GM23338 (cell line): ENCODE results near the gene DPF3. TPM values are rescaled to one million over a fixed set of nuclear protein-coding genes. Genes with fewer than 3 reads are reported as not detected.
A peak's percentile ranks its signal among the peaks of the same experiment; 100 is the strongest.

Source experiments
- ATAC-seq: fragments of 200-7000 bp; cut with Tn5 transposase; 3 replicates; pipeline ENCODE4 v1.9.1; 2020
- DNase-seq: peaks from one replicate; pipeline ENCODE4 v3.0.0-alpha.2; 2015; ENCODE audit warnings: low spot score
- H2AFZ ChIP-seq: fragments of 200-600 bp; sonication (generic); 2 replicates; pipeline ENCODE4 v1.8.0; 2016; ENCODE audit warnings: antibody characterized with exemption, mild to moderate bottlenecking, moderate library complexity
- H3F3A ChIP-seq: fragments of 200-600 bp; sonication (generic); replicated peaks from 2 replicates; pipeline ENCODE4 v1.8.0; 2017; ENCODE audit warnings: antibody characterized with exemption, mixed run types, low read depth
- H3K27ac ChIP-seq: fragments of 200-600 bp; sonication (generic); 2 replicates; pipeline ENCODE4 v1.6.1; 2016; ENCODE audit warnings: low read depth
- H3K27me3 ChIP-seq: fragments of 200-600 bp; sonication (generic); 2 replicates; pipeline ENCODE4 v1.8.0; 2016; ENCODE audit warnings: mild to moderate bottlenecking, mixed run types, moderate library complexity; ENCODE audit not compliant: insufficient read depth
- H3K36me3 ChIP-seq: fragments of 200-600 bp; sonication (generic); 2 replicates; pipeline ENCODE4 v1.8.0; 2016; ENCODE audit warnings: mild to moderate bottlenecking; ENCODE audit not compliant: insufficient read depth
- H3K4me1 ChIP-seq: fragments of 200-600 bp; sonication (generic); 2 replicates; pipeline ENCODE4 v1.8.0; 2016; ENCODE audit warnings: mild to moderate bottlenecking, moderate library complexity; ENCODE audit not compliant: insufficient read depth
- H3K4me2 ChIP-seq: fragments of 200-600 bp; sonication (generic); 2 replicates; pipeline ENCODE4 v1.7.1; 2017; ENCODE audit warnings: mixed run types
- H3K4me3 ChIP-seq: fragments of 200-600 bp; sonication (generic); 2 replicates; pipeline ENCODE4 v1.6.1; 2016; ENCODE audit warnings: mixed run types
- H3K79me2 ChIP-seq: fragments of 200-600 bp; sonication (generic); replicated peaks from 2 replicates; pipeline ENCODE4 v1.8.0; 2017; ENCODE audit warnings: mild to moderate bottlenecking; ENCODE audit not compliant: insufficient read depth
- H3K9me2 ChIP-seq: fragments of 200-600 bp; sonication (generic); 2 replicates; pipeline ENCODE4 v1.8.0; 2017; ENCODE audit not compliant: insufficient read depth
- H4K20me1 ChIP-seq: fragments of 200-600 bp; sonication (generic); replicated peaks from 2 replicates; pipeline ENCODE4 v1.8.0; 2017; ENCODE audit warnings: mild to moderate bottlenecking; ENCODE audit not compliant: insufficient read depth
- H3K27ac Mint-ChIP-seq: 2 replicates; pipeline ENCODE4 v1.8.0; 2020; ENCODE audit warnings: inconsistent platforms, mild to moderate bottlenecking, moderate library complexity, mixed read lengths
- H3K27me3 Mint-ChIP-seq: 3 replicates; pipeline ENCODE4 v1.8.0; 2022; ENCODE audit warnings: low read depth, mild to moderate bottlenecking, moderate library complexity, mixed read lengths, inconsistent platforms; ENCODE audit not compliant: insufficient read depth, poor library complexity
- H3K36me3 Mint-ChIP-seq: 3 replicates; pipeline ENCODE4 v1.8.0; 2021; ENCODE audit warnings: low read depth, mild to moderate bottlenecking, inconsistent platforms, moderate library complexity, mixed read lengths
- H3K4me1 Mint-ChIP-seq: 3 replicates; pipeline ENCODE4 v1.8.0; 2020; ENCODE audit warnings: mild to moderate bottlenecking, inconsistent platforms, mixed read lengths
- H3K4me3 Mint-ChIP-seq: 3 replicates; pipeline ENCODE4 v1.8.0; 2021; ENCODE audit warnings: moderate library complexity, mild to moderate bottlenecking, inconsistent platforms, mixed read lengths
- H3K9me3 Mint-ChIP-seq: 3 replicates; pipeline ENCODE4 v1.8.0; 2020; ENCODE audit warnings: moderate library complexity, mild to moderate bottlenecking, inconsistent platforms, mixed read lengths
- EZH2 ChIP-seq: fragments of 200-600 bp; sonication (generic); IDR thresholded peaks from one replicate; pipeline ENCODE4 v1.8.0; 2017; ENCODE audit warnings: antibody characterized with exemption, mild to moderate bottlenecking, low read depth; ENCODE audit not compliant: unreplicated experiment
- NANOG ChIP-seq: IDR thresholded peaks from 2 replicates; pipeline ENCODE4 v1.6.1; 2016; ENCODE audit warnings: antibody characterized with exemption, borderline replicate concordance
- POLR2AphosphoS5 ChIP-seq: IDR thresholded peaks from 2 replicates; pipeline ENCODE4 v1.6.1; 2016; ENCODE audit warnings: antibody characterized with exemption, low read depth
- STAT1 ChIP-seq: IDR thresholded peaks from one replicate; pipeline ENCODE4 v1.6.1; 2016; ENCODE audit warnings: antibody characterized with exemption; ENCODE audit not compliant: unreplicated experiment
- ZNF114 ChIP-seq: fragments of 250-450 bp; sonication (Bioruptor Pico); IDR thresholded peaks from 2 replicates; pipeline ENCODE4 v1.5.0; 2020; ENCODE audit warnings: mild to moderate bottlenecking, moderate library complexity
- ZNF331 ChIP-seq: fragments of 250-450 bp; sonication (Bioruptor Pico); IDR thresholded peaks from 2 replicates; pipeline ENCODE4 v1.5.0; 2020; ENCODE audit warnings: low read depth, mild to moderate bottlenecking, moderate library complexity
- ZNF462 ChIP-seq: fragments of 250-450 bp; sonication (Bioruptor Pico); IDR thresholded peaks from 2 replicates; pipeline ENCODE4 v1.5.0; 2020; ENCODE audit warnings: mild to moderate bottlenecking, moderate library complexity
- polyA plus RNA-seq: library from polyadenylated mRNA; unstranded; fragments of >200 nt; fragmentation: Nextera tagmentation; extraction: Ambion mirVana; gene quantifications from 2 replicates; pipeline ENCODE4 v1.2.1, GENCODE V29; 2016
- total RNA-seq: library from RNA; depleted of rRNA; stranded (reverse); fragments of >200 nt; shearing (Covaris generic); gene quantifications from 2 replicates; pipeline ENCODE4 v1.2.3, GENCODE V29; 2014
- TF ChIP-seq, protein P1 (sequence below): IDR thresholded peaks from one replicate; pipeline ENCODE4 v1.6.1; 2018; ENCODE audit warnings: antibody characterized with exemption; ENCODE audit not compliant: unreplicated experiment

DPF3 gene
- total and polyA plus RNA-seq, 2 experiments from 2014 or later: 0.18 to 1.0 TPM

- TF ChIP-seq ZNF462 (CRISPR knock-in tag): no peak
- TF ChIP-seq STAT1: no peak
These were observed 60.7 kb downstream of the DPF3 start (continued) for GRCh38 chr14:72833174-72833573.

DNA sequence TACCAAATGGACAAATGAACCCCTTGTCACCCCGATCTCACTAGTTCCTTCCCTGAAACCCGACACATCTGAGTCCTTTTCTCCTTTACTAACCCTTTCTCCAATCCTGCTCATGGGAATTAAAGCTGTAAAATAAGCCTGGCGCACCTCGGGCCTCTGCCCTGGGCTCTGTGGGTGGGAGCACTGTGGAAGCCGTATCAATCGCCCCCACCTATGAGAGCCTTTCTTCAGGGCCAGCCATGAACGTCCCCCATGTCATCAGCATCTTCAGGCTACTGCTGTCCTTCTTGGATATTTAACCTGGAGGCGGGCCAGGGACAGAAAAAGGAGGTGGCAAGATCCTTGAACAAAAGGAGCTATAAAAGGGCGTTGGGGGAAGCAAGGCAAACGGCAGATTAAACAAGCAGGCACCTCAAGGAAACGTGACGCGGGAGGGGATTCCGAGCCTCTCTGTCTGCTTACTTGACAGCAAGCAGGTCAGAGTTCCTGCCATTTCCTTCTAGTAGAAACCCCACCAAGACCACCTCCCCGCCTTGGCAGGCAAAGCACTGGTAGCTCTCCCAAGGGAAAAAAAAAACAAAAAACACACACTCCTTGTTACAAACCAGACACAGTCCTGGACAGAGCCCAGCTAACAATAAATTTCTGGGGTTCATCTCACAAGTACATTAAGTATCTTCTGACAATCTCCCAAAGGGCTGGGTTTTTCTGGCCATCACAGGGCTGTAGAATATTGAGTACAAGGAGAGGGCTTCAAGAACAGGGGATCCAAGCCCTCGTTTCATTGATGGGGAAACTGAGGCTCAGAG, 62.9 kb downstream of the DPF3 start:
- no peaks in the 10 kb centered on the region for H4K20me1 ChIP-seq
- no peak overlapping the region; the same call in 1 of the 2 replicates for H3K27ac Mint-ChIP-seq
- no peaks in the 10 kb centered on the region for H3K79me2 ChIP-seq
- H3K4me2 ChIP-seq: no peak overlapping the region
- no peak overlapping the region for H3K4me3 ChIP-seq
- no peak overlapping the region for H3K27ac ChIP-seq
- no peak overlapping the region; the same call in 2 of the 3 replicates for H3K4me3 Mint-ChIP-seq
- H3K36me3 ChIP-seq: no peaks in the 10 kb centered on the region
- no peaks in the 10 kb centered on the region for H3K36me3 Mint-ChIP-seq
- no peaks in the 10 kb centered on the region for H3K27me3 ChIP-seq
- 0 out of 2 replicates have a peak, but pooled peaks cover 6% of the 10 kb centered on the region for H3K9me2 ChIP-seq
- H2AFZ ChIP-seq: peak overlapping the region; percentile 88
- H3F3A ChIP-seq: no peaks in the 10 kb centered on the region
- peaks cover 6% of the 10 kb centered on the region; the same call in 1 of the 2 replicates for H3K4me1 ChIP-seq
- H3K9me3 Mint-ChIP-seq: no peaks in the 10 kb centered on the region
- peaks cover 12% of the 10 kb centered on the region for H3K4me1 Mint-ChIP-seq
- ATAC-seq (peak; percentile 71), DNase-seq (peak; percentile 58)
- peaks cover 8% of the 10 kb centered on the region for H3K27me3 Mint-ChIP-seq
- TF ChIP-seq EZH2 (no peak), ZNF331 (CRISPR knock-in tag) (no peak), POLR2AphosphoS5 (no peak), ZNF114 (no peak), NANOG (no peak)
- TF ChIP-seq, protein P1, sequence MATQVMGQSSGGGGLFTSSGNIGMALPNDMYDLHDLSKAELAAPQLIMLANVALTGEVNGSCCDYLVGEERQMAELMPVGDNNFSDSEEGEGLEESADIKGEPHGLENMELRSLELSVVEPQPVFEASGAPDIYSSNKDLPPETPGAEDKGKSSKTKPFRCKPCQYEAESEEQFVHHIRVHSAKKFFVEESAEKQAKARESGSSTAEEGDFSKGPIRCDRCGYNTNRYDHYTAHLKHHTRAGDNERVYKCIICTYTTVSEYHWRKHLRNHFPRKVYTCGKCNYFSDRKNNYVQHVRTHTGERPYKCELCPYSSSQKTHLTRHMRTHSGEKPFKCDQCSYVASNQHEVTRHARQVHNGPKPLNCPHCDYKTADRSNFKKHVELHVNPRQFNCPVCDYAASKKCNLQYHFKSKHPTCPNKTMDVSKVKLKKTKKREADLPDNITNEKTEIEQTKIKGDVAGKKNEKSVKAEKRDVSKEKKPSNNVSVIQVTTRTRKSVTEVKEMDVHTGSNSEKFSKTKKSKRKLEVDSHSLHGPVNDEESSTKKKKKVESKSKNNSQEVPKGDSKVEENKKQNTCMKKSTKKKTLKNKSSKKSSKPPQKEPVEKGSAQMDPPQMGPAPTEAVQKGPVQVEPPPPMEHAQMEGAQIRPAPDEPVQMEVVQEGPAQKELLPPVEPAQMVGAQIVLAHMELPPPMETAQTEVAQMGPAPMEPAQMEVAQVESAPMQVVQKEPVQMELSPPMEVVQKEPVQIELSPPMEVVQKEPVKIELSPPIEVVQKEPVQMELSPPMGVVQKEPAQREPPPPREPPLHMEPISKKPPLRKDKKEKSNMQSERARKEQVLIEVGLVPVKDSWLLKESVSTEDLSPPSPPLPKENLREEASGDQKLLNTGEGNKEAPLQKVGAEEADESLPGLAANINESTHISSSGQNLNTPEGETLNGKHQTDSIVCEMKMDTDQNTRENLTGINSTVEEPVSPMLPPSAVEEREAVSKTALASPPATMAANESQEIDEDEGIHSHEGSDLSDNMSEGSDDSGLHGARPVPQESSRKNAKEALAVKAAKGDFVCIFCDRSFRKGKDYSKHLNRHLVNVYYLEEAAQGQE: no peak
